Nucleus accumbens (tissue), 56 donors: ENCODE results near the gene APOL2.
"Not testable (repeated sequence)": the region's sequence is repeated elsewhere in the genome, so short reads cannot be mapped to it uniquely, and the experiment has no call there.

Source experiments
- DNase-seq, 56 donors: peaks; one replicate each; lab custom pipeline; 2025; lab: John Stamatoyannopoulos, UW

APOL2 gene

DNA sequence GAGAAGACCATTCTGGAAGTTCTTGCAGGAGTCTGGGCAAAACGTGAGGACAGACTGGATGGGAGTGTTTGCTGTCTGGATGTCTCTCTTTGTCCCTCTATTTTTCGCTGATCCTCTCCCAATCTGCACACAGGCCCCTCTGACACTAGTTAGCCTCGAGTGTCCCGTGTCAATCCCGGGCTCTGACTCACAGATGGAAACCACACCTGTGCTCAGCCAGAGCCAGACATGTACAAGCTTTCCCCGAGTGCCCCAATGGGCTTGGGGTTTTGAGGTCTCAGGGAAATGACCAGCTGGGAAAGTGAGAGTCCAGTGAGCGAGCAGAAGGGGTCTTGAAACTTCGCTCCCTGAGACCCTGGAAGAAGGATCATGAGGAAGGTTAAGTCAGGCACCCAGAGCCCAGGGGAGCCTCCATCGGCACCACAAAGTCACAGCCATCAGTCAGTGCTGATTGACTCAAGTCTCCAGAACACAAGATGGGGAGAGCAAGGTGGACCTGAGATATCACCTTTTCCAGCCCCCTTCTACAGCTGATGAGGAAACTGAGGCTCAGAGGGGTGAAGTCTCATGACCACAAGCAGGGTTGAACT lies 13.9 kb downstream of the APOL2 start:
- DNase-seq: no peak

DNA sequence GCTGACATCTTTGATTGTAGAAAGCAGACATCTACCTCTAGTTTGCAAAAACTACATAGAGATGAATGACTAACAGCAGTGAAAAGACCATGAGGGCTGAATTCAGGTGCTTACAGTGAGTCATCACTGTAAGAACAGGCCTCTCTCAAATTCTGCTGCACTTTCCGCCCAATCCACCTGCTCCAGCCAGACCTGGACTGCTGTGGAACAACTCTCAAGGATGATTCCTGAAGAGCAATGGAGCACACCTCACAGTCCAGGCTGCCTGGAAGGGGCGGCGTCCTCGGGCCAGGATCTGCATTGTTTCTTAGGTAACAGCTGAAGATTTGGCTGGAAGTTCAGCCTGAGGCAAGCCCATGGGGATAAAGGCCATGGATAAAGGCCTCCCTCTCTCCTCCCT lies 15.1 kb downstream of the APOL2 start:
- DNase-seq: no peak

DNA sequence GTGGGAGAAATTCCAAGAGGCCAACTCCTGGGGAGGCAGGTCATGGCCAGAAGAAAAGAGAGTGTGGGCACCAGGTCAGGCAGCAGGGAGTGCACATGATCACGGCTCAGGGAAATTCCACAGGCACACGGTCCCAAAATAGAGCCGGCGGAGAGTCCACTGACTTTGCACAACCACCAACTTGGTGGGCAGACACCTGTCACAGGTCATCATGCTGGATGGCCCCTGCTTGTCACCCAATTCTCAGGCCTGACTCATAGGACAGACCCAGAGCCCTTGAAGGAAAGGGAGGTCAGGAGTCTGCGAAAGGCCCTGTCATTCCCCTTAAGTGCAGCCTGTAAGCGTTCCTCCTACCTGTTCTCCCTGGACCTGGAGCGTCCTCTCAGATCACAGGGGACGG lies 15.8 kb downstream of the APOL2 start:
- no peak for DNase-seq

DNA sequence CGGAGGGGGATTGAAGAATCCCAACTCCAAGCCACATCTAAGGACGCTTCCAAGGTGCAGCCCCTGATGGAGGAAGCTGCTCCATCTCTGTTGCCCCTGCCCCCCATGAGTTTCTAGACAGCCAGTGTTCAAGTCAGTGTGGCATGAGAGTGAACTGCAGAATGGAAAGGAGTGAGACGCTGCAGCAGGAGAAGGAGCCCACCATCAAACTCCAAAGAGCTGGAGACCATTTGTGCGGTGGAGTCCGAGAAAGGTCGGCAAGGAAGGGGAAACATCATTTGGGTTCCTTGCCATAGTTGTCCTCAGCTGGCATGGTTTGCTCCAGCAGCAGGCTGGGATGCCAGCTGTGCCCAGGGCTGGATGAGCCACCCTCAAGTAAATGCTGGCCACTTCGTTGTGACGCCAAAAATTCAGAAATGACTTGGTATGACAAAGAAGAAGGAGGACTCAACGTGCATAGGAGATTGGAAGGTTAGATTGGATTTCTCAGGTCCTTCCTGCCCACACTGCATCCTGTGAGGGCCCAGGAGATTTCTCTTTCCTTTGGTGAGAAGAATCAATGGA lies 16.4 kb downstream of the APOL2 start:
- DNase-seq: no peak

DNA sequence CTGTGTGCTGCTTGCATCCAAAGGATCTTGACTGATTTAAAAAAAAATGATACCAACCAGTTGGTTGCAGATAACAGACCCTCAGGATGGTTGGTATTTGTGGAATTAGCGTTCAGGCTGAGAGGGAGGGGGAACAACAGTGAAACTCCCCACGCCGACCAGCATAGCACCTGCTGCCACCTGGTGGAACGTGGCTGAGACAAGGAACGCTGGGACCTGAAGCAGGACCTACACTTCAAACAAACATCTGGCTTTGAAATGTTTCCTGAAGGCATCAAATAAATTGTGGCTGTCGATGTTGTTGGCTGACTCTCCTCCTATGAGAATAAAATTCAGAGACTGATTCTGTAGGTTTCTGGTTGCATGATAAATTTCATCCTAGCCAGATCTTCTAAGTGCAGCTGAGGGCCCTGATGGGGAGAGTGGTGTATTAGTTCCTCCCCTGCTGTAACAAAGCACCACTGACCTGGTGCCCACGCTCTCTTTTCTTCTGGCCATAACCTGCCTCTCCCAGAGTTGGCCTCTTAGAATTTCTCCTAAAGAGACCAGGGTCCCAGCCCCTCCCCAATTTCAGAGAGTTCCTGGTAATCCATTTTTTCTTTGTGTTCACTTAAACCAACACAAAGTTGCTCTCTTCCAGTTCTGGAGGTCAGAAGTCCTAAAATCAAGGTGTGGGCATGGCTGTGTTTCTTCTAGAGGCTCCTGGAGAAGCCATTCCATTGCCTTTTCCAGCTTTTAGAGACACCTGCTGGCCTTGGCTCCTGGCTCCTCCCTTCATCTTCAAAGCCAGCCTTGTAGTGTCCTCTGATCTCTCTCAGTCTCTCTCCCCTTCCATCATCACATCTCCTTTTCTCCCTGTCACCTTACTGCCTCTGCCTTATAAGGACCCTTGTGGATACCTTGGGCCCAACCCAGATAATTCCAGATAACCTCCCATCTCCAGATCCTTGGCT lies 17.3 kb downstream of the APOL2 start:
- DNase-seq: peak in 14 of 56 donors; percentile 5 to 57 (median 22)

DNA sequence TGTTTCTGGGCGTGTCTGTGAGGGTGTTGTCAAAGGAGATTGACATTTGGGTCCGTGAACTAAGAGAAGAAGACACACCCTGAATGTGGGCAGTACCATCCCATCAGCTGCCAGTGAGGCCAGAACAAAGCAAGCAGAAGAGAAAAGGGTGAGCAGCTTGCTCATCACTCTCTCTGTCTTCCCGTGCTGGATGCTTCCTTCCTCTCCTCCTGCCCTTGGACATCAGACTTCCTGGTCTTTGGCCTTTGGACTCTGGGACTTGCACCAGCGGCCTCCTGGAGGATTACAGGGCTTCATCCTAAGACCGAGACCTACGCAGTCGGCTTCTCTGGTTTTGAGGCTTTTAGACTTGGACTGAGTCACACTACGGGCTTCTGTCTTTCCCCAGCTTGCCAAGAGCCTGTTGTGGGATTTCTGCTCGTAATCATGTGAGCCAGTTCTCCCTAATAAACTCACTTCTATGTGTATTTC lies 18.8 kb downstream of the APOL2 start:
- DNase-seq: peak in 1 of 56 donors; percentile 54

DNA sequence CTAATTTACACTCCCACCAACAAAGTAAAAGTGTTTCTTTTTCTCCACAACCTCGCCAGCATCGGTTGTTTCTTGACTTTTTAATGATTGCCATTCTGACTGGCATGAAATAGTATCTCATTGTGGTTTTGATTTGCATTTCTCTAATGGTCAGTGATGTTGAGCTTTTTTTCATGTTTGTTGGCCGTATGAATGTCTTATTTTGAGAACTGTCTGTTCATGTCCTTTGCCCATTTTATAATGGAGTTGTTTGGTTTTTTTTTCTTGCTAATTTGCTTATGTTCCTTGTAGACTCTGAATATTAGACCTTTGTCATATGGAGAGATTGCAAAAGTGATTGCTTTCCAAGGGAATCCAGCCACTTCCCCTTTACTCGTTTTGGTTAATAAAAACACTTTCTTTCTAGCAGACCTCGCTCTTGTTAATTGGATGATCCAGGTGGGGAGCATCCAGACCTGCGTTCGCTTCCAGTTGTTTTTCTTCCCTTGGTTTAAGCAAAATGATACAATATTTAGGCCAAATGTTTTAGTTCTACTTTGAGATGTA lies 20.6 kb downstream of the APOL2 start:
- no peak for DNase-seq

DNA sequence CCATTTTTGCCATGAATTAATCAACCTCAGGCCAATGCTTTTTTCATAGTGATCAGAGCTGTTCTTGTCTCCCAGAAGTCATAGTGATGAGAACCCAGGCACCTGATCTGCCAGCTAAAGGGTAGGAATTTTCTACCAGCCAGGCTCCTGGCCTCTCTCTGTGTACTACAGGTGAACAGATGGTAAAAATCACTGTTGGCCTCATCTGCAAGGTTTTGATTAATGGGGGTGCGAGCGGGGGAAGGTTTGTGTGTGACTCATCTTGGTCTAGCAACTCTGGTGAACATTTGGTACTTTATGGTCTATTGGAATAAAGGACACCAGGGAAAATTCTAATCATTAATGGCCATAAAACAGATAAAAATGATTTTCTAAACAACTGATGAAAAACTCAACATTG lies 23.3 kb downstream of the APOL2 start:
- no peak for DNase-seq

DNA sequence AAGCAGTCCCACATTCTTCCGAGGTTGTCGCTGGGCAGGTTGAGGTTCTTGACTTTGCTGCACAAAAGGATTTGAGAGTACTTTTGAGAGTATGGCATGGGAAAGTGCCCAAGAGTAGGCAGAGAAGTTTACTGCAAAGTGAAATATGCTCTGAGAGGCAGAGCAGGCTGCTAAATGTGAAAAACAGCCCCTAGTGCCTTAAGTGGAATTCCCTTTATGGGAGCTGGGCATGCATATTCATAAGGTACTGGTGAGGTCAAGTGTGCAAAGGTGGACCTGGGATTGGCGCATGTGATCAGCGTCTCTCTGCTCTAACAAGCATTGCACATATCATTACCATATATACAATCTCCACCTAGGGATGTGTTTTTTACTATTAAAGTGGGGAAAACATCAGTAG lies 25.7 kb downstream of the APOL2 start:
- no peak for DNase-seq

DNA sequence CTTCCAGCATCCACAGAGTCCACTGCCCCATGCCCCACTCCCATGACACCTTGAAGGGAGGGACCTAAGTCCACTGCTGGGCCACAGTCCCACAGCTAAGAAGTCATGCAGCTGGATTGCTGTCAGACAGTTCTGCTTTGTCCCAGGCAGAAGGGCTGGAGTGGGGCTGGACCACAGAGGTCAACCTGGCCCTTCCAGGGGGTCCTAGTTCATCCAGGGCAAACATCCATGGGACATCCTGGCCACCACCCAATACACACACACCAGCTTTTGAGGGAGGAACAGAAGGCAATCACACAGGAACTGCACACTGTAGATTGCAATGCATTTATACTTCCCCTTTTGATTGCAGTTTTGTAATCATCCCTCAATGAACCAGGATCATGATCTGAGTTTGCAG lies 26.4 kb downstream of the APOL2 start:
- no peak for DNase-seq

DNA sequence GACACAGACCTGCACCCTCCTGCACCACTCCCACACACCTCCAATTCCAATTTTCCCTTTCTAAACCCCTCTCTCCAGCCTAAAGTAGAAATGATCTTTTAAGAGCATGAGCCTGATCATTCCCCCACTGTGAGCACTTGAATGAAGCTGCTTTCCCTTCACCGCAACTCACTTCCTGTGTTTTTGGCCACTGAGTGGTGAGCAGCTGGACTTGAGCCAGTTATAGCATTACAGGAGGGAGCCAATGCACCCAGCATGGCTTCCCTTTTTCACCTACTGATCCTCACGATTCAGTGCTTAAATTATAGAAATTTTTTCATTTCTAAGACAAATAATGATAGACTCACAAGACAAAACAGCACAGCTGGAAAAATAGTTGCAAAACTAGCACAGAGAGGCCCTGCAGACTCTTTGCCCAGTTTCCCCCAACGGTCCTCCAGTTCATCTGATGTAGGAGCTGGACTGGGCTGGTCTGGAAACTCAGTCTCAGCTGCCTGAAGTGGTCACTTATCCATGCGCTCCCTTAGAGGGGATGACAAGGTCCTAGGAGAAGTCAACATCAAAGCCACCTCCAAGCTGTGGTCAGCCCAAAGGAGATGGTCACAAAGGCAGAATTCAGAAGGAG lies 28.0 kb downstream of the APOL2 start:
- peak in 1 of 56 donors; percentile 17 for DNase-seq

DNA sequence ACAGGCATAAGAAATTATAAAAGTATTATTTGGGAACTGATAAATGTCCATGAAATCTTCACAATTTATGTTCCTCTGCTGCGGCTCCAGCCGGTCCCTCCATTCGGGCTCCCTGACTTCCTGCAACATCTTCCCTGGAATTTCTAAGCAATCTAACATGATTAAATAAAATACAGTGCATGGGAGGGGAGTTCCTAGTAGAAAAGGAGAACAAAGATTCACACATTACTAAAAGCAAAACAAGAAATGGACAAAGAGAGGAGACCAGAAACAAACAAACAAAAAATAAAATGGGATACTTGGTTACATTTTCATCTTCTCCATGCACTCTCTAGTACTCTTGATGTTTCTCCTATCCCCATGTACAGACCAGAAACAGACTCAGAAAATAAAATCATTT lies 29.1 kb downstream of the APOL2 start:
- no peak for DNase-seq

DNA sequence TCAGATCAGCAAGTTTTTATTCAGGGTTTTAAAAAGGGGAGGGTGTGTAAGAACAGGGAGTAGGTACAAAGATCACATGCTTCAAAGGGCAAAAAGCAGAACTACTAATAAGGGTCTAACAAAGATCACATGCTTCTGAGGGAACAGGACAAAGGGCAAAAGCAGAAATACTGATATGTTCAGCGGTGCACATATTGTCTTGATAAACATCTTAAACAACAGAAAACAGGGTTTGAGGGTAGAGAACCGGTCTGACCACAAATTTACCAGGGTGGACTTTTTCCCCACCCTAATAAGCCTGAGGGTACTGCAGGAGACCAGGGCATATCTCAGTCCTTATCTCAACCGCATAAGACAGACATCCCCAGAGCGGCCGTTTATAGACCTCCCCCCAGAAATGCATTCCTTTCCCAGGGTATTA lies 29.8 kb downstream of the APOL2 start:
- not testable (repeated sequence) for DNase-seq

DNA sequence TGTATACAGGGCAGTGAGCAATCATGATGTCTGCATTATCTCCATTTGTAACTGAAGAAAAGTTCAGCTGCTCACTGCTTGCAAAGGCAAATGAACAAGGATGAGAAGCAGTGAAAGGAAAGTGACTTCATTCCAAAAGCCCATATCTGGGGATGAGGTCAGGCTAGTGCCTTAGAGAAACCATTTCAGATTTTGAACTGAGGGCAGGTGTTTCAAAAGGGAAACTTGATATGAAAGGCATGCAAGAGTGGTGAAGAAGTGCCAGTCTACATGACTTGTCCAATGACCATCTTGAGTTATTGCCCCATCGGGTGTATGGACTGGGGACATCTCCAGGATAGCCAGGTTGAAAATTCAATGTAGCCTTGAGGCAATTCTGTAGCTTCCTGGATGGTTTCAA lies 30.4 kb downstream of the APOL2 start:
- DNase-seq: no peak

DNA sequence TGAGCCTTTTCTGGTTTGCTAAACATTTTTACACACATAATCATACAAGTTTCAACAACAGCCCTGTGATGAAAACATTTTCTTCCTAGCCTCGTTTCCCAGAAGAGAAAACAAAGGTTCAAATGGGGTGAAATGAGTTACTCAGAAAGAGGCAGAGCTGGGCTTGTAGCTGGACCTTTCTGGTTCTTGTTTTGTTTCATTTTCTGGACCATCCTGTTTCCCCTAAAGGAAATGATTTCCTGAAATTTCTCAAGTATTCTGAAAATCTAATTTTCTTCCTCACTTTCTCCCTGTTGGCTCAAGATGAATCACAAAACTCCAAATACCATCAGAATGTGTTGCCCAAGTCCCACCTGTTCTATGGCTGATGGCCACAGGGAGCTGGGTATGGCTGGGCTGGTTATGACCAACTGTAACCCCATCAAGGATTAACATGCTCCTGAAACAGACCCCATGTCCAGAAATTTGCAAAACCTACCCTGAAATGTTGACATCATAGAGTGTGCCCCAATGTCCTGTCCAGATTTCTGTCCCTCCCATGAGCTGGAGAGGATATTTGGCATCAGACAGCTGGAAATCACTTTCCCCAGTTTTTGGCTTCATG lies 31.1 kb downstream of the APOL2 start:
- no peak for DNase-seq

DNA sequence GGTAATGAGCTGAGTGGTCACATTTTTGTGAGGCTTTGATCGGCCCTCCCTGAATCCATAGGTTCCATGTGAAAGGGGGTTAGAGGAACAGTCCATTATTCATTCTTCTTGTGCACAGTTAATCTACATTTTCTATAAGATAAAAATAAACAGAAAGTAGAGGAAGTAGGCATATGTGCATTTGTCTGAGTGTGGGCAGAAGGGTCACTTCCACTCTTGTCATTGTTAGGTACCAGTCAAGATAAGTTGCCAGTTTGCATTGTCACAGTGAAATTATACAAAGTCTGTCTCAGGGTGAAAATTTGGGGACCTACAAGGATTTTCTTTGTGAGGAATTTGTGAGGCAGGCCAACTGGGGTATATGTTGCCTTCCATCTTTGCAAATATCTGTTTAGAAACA lies 33.1 kb downstream of the APOL2 start:
- no peak for DNase-seq

DNA sequence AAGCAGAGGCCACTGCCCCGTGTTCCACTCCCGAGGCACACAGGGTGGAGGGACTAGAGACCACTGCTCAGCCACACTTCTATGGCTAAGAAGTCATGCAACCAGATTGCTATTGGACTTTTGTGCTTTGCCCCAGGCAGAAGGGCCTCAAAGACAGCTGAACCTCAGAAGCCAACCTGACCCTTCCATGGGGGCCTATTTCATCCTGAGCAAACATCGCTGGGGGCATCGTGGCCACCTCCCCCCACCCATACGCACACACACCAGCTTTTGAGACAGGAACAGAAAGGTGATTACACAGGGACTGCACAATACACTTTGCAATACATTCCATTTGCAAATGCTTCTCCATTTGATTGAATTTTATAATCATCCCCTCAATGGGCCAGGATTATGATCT lies 33.8 kb downstream of the APOL2 start:
- not testable (repeated sequence) for DNase-seq

DNA sequence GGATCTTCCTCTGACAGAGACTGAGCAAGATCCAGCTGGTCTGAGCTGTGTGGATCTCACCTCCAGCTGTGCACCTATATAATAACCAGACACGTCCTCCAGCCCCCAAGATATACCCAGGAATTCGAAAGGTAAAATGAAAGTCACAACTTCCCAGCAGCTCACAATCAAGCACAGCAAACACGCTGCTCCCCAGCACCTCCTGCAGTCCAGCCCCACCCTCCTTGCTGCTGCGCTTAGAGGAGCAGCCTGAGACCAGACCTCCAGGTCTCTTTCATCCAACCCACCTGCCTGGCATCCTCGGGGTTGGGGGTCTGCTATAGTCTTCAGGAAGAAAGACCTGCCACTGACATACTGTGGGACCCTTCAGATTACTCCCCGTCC lies 34.7 kb downstream of the APOL2 start:
- no peak for DNase-seq

DNA sequence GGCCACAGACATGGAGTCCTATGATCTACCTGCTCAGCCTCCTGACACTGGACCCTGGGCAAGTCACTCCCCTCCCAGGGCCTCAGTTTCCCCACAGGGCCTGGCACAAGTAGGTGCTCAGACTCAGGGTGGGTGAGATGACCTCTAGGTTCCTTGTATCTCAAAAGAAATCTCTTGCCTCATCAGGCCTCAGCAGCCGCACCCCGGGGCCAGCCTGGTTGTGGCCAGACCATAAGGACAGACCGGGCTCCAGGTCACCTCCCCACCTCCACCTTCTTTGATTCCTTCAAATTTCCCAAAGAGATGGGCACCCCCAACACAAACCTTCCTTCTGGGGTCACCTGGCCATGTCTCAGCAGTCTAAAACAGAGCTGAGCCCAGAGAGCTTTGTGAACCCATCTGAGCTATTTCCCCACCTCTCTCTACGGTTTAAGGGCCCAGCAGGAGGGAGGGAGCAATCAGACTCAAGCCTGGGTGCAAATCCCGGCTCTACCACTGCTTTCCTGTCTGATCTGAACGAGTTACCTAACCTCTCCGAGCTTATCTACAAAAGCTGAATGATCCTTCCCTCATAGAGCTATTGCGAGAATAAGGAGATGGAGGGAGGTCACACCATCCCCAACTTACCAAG lies 35.2 kb downstream of the APOL2 start:
- no peak for DNase-seq

DNA sequence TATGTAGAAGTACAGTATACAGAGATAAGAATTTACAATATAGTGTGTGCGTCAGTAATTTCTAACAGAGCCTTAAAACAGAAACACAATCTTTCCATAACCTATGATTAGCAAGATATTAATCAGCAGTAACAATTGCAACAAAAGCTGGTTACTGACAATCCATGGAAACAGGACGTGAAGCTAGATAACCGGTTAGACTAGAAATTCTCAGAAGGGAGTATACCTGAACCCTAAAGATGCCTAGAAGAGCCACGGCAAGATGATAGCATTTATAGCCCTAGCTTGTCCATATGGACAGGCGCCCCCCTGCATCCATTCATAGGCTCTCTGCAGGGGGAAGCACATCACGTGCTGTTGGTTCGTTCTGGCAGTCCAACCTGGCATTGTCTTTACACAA lies 35.9 kb downstream of the APOL2 start:
- not testable (repeated sequence) for DNase-seq
